GM13976 (cell line): ENCODE results near the gene MYMX.

ENCODE experiments used
- DNase-seq: peaks from one replicate; pipeline ENCODE4 v3.0.0; 2012; ENCODE audit warnings: low spot score
- in situ Hi-C: fragments of 300-500 bp; cut with MboI; formaldehyde crosslinking; loops from one replicate; pipeline ENCODE4 v1.12.0; 2022; ENCODE audit warnings: low sequenced_read_pairs, mixed read lengths, inconsistent platforms; ENCODE audit not compliant: unreplicated experiment
- TF ChIP-seq, protein P1 (sequence below): IDR thresholded peaks from 2 replicates; pipeline ENCODE4 v1.5.1; 2012; ENCODE audit warnings: borderline replicate concordance, mild to moderate bottlenecking; ENCODE audit not compliant: insufficient read depth; ENCODE audit errors: extremely low read depth, missing control alignments, control extremely low read depth

MYMX gene

DNA sequence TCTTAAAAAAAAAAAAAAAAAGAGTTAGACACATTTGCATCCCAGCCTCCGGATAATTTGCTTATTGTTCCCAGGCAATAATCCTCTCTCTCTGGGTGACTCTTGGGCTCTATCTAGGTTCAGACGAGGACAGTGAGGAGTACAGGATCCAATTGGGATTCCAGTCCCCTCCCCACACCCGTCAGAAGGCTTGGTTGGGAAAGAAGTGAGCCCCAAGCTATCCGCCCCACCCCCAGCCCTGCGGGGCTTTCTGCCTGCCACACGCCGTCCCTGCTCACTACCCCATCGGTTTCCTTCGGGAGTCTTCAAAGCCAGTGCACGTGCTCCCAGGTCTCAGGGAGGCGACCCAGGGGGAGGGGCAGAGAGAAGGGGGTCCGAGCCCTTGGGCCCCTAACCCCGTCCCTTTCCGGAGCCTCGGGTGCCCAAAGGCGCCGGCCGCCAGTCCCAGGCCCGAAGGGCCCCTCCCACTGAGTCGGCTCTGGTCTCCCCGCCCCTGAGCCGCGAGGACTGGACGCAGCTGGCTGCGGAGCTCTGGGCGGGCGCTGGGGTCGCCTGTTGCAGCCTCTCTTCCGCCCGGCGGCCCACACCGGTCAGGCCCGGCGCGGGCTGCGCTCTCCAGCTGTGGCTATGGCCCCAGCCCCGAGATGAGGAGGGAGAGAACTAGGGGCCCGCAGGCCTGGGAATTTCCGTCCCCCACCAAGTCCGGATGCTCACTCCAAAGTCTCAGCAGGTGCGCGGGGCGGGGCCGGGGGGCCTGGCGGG is 2.5 kb downstream of the MYMX start:
- in situ Hi-C loops: no loop called here
- TF ChIP-seq, protein P1, sequence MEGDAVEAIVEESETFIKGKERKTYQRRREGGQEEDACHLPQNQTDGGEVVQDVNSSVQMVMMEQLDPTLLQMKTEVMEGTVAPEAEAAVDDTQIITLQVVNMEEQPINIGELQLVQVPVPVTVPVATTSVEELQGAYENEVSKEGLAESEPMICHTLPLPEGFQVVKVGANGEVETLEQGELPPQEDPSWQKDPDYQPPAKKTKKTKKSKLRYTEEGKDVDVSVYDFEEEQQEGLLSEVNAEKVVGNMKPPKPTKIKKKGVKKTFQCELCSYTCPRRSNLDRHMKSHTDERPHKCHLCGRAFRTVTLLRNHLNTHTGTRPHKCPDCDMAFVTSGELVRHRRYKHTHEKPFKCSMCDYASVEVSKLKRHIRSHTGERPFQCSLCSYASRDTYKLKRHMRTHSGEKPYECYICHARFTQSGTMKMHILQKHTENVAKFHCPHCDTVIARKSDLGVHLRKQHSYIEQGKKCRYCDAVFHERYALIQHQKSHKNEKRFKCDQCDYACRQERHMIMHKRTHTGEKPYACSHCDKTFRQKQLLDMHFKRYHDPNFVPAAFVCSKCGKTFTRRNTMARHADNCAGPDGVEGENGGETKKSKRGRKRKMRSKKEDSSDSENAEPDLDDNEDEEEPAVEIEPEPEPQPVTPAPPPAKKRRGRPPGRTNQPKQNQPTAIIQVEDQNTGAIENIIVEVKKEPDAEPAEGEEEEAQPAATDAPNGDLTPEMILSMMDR: no peak
- peak; percentile 90 for DNase-seq

DNA sequence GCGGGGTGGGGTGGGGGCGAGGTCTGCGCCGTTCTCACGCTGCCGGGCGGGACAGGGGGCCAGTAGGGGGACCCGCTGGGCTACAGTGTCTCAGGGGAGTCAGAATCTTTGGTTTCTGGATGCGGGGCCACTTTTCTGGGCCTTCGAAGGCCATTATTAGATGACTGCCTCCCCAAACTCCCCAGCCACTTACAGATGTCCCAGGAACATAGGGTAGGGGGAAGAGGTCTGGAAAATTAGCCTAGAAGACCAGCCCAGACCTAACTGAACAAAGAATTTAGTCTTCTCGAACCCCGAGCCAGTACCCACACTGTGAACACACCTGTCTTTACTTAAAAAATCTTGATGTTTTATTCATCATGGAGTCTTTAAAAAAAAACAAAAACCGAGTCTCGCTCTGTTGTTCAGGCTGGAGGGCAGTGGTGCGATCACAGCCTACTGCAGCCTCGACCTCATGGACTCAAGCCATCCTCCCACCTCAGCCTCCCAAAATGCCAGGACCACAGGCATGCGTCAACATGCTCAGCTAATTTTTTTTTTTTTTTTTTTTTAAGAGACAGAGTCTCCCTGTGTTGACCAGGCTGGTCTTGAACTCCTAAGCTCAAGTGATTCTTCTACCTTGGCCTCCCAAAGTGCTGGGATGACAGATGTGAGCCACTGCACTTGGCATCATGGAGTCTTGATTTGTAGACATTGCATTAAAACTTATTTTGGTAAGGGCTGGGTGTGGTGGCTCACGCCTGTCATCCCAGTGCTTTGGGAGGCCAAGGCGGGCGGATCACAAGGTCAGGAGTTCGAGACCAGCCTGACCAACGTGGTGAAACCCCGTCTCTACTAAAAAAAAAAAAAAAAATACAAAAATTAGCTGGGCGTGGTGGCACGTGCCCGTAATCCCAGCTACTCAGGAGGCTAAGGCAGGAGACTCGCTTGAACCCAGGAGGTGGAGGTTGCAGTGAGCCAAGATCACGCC is 3.4 kb downstream of the MYMX start:
- no peak for DNase-seq
- TF ChIP-seq, protein P1: peak; percentile 9
- in situ Hi-C loops: no loop called here

DNA sequence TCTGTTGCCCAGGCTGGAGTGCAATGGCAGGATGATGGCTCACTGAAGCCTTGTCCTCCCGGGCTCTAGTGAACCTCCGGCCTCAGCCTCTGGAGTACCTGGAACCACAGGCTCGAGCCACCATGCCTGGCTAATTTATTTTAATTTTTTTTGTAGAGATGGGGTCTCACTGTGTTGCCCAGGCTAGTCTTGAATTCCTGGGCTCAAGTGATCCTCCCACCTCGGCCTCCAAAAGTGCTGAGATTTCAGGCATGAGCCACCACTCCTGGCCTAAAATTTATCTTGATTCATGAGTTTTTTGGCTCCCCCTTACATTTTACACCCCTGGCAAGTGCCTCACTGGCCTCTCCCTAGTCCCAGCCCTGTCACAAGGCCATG is 4.2 kb downstream of the MYMX start:
- in situ Hi-C loops: no loop called here
- TF ChIP-seq, protein P1: no peak
- DNase-seq: no peak

DNA sequence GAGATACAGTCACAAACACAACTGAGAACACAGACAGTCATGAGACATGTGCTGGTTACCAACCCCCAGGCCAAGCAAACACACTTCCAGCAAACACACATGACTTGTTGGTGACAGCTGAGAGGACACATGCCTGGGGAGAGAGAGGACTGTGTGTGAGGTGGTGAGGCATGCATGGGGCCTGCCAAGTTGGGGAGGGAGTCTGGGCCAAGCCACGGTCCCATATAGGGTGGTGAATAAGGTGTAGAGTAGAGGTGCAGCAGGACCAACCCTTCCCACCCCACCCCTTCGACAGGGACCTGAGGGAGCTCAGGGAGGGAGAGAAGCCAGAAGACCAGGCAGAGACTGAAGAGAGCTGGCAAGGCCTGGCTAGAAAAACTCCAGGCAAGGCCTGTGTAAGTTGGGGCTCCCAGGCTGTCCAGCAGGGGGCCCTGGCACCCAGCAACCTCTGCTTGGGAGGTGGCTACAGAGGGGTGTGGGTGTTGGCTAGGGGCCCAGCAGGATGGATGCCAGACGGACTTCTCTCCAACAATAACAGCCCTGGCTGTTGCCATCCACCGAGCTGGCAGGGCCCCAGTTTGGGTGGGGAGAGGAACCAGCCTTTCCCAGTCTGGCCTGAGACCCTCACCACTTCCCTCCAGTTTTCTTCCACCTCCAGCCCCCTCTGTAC is 4.7 kb downstream of the MYMX start:
- in situ Hi-C loops: no loop called here
- TF ChIP-seq, protein P1: peak; percentile 92
- peak; percentile 85 for DNase-seq

DNA sequence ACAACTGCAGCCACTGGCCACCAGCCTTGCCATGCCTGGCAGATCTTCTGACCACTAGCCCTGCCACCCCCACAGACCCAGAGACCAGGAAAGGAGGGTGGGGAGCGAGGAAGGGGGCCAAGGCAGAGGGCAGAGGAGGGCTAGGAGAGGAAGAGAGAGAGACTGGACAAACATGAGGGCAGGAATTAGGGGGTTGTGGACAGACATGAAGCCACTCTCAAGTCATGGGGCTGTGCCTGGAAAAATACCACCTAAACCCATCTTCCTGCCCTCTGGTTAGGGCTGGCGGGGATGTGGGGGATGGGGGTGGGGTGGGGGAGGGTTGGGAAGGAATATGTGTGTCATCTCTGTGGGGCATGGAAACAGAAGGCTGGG is 5.2 kb downstream of the MYMX start:
- peak; percentile 11 for DNase-seq
- in situ Hi-C loops: no loop called here
- TF ChIP-seq, protein P1: no peak
